Astrocyte of the cerebellum (primary cell): Measurements from ENCODE around the gene KDELR3.

Source experiments
- DNase-seq: peaks from one replicate; pipeline ENCODE4 v3.0.0-alpha.2; 2011; ENCODE audit warnings: low read depth
- H3K4me3 ChIP-seq: 2 replicates; pipeline ENCODE4 v1.5.1; 2011; ENCODE audit warnings: mild to moderate bottlenecking, low read depth, low read length, moderate library complexity
- CTCF ChIP-seq: IDR thresholded peaks from 2 replicates; pipeline ENCODE4 v1.5.1; 2012; ENCODE audit warnings: low read length, low read depth, moderate library complexity, mild to moderate bottlenecking; ENCODE audit errors: missing control alignments
- in situ Hi-C: cut with HindIII; loops from 2 replicates; pipeline ENCODE4 v1.10.0; 2017; ENCODE audit warnings: low sequenced_read_pairs

KDELR3 gene

GRCh38 chr22:38481162-38481870 is 13.4 kb downstream of the KDELR3 start:
- H3K4me3 ChIP-seq: no peak overlapping the region
- in situ Hi-C loops: no loop called here
- TF ChIP-seq CTCF: no peak
- DNase-seq: no peak

GRCh38 chr22:38481871-38482332 is 14.0 kb downstream of the KDELR3 start:
- in situ Hi-C loops: no loop called here
- no peak overlapping the region for H3K4me3 ChIP-seq
- DNase-seq: no peak
- TF ChIP-seq CTCF: no peak

GRCh38 chr22:38482662-38483308 is 14.9 kb downstream of the KDELR3 start:
- H3K4me3 ChIP-seq: no peak overlapping the region
- no peak for TF ChIP-seq CTCF
- in situ Hi-C loops: no loop called here
- DNase-seq: no peak

- in situ Hi-C loops: no loop called here
- no peak overlapping the region for H3K4me3 ChIP-seq
- DNase-seq: no peak
- no peak for TF ChIP-seq CTCF
Observed at GRCh38 chr22:38484244-38484643, 16.3 kb downstream of the KDELR3 start.

GRCh38 chr22:38485783-38486182 is 17.9 kb downstream of the KDELR3 start:
- no peak for DNase-seq
- H3K4me3 ChIP-seq: no peak overlapping the region
- TF ChIP-seq CTCF: no peak
- in situ Hi-C loops: no loop called here

GRCh38 chr22:38487946-38488345 is 20.1 kb downstream of the KDELR3 start:
- no peak overlapping the region for H3K4me3 ChIP-seq
- TF ChIP-seq CTCF: no peak
- DNase-seq: no peak
- in situ Hi-C loops: no loop called here
